Gastroesophageal sphincter (tissue), 3 donors: ENCODE data around the gene MICAL1.

Source experiments
- EP300 ChIP-seq: sonication (generic); formaldehyde crosslinking; IDR thresholded peaks from one replicate; pipeline ENCODE4 v1.6.1; 2017; ENCODE audit warnings: antibody characterized with exemption, mild to moderate bottlenecking
- POLR2A ChIP-seq, 2 donors: fragments of 450-650 bp; IDR thresholded peaks; one replicate each; pipeline ENCODE4 v1.6.1; 2017; ENCODE audit warnings: antibody characterized with exemption in 2 of 2, mild to moderate bottlenecking in 2 of 2, moderate library complexity in 1 of 2
- POLR2AphosphoS5 ChIP-seq: sonication (generic); formaldehyde crosslinking; IDR thresholded peaks from one replicate; pipeline ENCODE4 v1.6.1; 2017; ENCODE audit warnings: antibody characterized with exemption
- TF ChIP-seq, protein P1 (sequence below), 4 experiments: fragments of 200-600 bp in 2 of 4; fragments of 450-650 bp in 2 of 4; sonication (generic) in 1 of 4; IDR thresholded peaks; one replicate each; pipeline ENCODE4 v1.5.1; 2017 to 2019; ENCODE audit warnings: antibody characterized with exemption in 4 of 4, mild to moderate bottlenecking in 2 of 4, moderate library complexity in 2 of 4

DNA sequence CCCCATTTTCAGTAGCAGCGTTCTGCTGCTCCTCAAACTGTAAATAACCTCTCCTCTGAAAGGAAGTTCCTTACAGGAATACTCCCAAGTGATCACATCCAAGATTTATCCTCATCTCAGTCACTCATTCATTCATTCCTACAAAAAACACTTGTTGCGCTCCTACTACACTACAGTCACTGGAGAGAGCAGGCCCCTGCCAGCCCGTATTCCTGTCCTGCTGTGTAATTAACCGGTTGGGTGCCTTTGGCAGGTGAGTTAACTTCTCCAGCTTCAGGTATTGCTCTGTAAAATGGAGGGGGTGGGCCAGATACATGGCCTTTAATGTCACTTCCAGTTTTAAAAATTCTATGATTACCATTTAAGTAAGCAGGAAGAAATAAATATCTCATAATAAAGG, 42.5 kb upstream of the MICAL1 start:
- TF ChIP-seq, protein P1, sequence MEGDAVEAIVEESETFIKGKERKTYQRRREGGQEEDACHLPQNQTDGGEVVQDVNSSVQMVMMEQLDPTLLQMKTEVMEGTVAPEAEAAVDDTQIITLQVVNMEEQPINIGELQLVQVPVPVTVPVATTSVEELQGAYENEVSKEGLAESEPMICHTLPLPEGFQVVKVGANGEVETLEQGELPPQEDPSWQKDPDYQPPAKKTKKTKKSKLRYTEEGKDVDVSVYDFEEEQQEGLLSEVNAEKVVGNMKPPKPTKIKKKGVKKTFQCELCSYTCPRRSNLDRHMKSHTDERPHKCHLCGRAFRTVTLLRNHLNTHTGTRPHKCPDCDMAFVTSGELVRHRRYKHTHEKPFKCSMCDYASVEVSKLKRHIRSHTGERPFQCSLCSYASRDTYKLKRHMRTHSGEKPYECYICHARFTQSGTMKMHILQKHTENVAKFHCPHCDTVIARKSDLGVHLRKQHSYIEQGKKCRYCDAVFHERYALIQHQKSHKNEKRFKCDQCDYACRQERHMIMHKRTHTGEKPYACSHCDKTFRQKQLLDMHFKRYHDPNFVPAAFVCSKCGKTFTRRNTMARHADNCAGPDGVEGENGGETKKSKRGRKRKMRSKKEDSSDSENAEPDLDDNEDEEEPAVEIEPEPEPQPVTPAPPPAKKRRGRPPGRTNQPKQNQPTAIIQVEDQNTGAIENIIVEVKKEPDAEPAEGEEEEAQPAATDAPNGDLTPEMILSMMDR (IDR thresholded peaks at IDR 0.05), result no peak
- TF ChIP-seq POLR2A (IDR thresholded peaks at IDR 0.05), result no peak
- no peak for TF ChIP-seq POLR2AphosphoS5
- no peak for TF ChIP-seq EP300
